ENCODE data around the gene GPR137.

GPR137 gene

DNA sequence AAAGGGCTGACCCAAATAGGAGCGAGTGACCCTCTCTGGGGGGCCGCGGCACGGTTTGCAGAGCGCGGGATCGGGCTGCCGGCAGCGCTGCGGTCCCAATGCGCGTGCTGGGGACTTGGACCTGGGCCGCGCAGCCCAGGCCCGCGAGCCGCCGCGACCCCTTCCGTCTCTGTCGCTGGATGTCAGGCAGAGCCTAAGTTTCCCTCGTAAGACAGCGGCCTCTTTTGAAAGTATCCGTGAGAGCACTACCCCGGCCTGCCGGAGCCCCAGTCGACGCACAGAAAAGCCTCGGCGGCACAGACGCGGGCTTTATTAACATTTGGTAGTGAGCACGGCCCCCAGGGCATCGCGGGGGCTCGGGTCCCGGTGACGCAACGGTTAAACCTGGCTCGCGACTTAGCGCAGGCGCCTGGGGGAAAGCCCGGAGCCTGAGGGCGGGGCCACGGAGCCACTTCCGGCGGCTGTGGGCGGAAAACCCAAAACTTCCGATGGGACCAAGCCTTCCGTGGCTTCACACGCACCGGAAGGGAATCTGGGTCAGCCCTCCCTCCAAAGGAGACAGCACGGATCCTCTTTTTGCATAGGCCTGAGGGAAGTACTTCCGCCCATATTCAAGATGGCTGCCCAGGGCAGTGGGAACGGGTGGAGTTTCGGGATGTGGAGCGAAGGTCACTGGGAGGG, 16.0 kb upstream of the GPR137 start:
- peak; percentile 100 for DNase-seq (ENCODE audit: low read depth)
- TF ChIP-seq, protein P1, sequence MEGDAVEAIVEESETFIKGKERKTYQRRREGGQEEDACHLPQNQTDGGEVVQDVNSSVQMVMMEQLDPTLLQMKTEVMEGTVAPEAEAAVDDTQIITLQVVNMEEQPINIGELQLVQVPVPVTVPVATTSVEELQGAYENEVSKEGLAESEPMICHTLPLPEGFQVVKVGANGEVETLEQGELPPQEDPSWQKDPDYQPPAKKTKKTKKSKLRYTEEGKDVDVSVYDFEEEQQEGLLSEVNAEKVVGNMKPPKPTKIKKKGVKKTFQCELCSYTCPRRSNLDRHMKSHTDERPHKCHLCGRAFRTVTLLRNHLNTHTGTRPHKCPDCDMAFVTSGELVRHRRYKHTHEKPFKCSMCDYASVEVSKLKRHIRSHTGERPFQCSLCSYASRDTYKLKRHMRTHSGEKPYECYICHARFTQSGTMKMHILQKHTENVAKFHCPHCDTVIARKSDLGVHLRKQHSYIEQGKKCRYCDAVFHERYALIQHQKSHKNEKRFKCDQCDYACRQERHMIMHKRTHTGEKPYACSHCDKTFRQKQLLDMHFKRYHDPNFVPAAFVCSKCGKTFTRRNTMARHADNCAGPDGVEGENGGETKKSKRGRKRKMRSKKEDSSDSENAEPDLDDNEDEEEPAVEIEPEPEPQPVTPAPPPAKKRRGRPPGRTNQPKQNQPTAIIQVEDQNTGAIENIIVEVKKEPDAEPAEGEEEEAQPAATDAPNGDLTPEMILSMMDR (IDR thresholded peaks at IDR 0.05; ENCODE audit: insufficient read depth, low read depth, low read length, missing control alignments), result no peak
- H3K4me3 ChIP-seq (ENCODE audit: low read depth, low read length), result peak overlapping the region; percentile 55

DNA sequence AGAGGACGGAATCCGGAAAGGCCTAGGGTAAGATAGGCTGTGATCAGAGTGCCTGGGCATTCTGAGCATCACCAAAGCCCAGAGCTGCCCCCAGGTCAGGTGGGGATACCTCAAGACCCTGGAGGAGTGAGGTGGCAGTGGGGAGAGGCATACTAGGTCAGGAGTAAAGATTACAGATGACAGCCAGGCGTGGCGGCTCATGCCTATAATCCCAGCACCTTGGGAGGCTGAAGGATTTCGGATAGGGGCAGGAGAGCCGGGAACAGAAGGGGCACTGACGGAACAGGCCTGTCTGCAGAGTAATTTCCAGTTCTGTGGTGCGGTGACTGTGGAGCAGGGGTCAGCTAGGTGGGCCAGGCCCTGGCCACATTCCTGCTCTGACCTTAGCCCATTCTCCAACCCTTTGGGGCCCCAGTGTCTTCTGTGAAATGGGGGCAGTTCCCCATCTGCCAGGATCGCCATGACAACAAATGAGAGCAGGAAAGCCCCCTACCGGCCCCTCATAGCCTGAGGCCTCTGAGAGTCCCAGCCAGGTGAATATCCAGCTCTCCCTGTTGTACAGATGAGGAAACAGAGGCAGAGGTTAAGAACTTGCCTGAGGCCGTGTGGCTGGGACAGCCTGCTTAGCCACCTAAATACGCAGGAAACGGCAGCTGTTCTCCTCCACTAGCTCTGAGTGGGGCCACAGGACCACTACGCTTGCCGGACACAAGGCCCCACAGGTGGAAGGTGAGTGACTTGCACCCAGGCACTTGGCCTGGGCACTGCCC, 10.4 kb upstream of the GPR137 start:
- no peak for DNase-seq (ENCODE audit: low read depth)
- no peak overlapping the region for H3K4me3 ChIP-seq (ENCODE audit: low read depth, low read length)
- TF ChIP-seq, protein P1 (IDR thresholded peaks at IDR 0.05; ENCODE audit: insufficient read depth, low read depth, low read length, missing control alignments), result no peak

DNA sequence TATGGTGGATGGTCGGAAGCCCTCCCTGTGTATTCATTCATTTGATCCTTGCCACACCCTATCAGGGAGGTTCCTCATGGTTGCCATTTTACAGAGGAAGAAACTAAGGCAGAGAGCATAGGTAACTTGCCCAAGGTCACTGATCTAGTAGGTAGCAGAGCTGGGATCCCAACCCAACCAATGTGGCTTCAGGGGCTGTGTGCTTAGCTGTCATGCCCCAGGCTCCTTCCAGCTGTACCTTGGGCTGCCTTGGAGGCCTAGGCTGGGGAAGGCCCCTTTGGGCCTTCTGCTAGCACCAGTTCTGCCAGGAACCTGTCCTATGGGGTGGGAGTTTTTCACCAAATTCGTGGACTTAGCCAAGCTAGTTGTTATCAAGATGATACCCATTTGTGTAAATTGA, 9.8 kb upstream of the GPR137 start:
- TF ChIP-seq, protein P1 (IDR thresholded peaks at IDR 0.05; ENCODE audit: insufficient read depth, low read depth, low read length, missing control alignments), result no peak
- H3K4me3 ChIP-seq (ENCODE audit: low read depth, low read length), result no peak overlapping the region
- DNase-seq (ENCODE audit: low read depth), result no peak

DNA sequence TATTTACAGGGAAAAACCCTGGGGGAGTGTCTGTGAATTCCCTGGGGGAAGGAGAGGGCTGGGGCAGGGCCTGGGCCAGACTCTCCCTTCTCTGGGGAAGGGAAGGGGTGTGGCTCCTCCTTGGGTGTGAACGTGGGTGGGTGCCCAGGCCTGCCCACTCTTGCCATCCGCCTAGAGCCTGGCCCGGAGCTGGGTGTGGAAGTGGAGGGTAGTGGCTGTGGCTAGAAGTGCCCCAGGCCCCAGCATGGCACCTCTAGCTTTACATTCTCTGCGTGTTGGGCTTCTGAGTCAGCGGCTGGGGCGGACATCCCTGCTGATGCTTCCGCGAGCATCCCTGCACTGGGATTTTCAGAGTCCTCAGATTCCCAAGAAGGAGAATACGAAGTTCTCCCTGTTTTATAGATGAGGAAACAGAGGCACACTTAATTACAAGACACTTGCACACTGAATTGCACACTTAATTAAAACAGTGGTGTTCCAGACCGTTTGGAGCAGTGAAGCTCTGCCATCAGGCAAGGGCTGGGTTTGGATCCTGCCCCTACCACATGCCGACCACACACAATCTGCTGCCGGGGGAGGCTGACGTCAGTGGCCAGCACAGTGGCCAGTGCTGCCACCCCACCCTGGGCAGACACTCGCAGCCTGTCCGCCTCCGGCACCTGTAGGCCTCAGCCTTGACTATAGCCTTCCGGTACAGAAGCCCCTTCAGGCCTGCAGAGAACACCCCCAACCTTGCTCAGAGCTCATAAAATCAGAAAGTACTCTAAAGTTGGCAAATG, 8.8 kb upstream of the GPR137 start:
- DNase-seq (ENCODE audit: low read depth), result no peak
- H3K4me3 ChIP-seq (ENCODE audit: low read depth, low read length), result no peak overlapping the region
- TF ChIP-seq, protein P1 (IDR thresholded peaks at IDR 0.05; ENCODE audit: insufficient read depth, low read depth, low read length, missing control alignments), result no peak

DNA sequence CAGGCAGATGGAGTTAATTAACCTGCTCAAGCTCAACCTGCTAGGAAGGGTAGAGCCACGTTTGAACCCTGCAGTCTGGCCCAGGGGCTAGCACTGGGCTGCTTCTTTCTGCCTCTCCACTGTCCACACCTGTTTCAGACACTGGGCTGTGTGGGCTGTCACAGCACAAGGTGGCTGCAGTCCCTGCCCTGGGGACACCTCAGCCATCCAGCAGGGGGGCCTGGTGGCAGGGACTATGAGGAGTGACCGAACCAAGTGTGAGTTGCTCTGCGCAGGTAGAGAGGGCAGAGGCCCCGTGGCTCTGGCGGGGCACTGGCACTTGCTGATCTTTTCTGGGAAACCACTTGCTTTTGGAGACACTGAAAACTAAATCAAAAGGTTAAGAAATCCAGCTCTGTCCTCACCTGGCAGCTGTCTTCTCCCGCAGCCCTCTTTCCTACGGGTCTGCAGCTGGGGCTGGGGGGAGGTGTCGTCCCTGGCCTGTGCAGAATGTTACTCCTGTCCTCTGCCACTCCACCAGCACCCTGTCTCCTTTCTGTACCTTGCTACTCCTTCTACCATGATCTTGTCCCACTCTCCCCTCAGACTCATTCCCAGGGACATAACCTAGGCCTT, 7.0 kb upstream of the GPR137 start:
- H3K4me3 ChIP-seq (ENCODE audit: low read depth, low read length), result no peak overlapping the region
- TF ChIP-seq, protein P1 (IDR thresholded peaks at IDR 0.05; ENCODE audit: insufficient read depth, low read depth, low read length, missing control alignments), result no peak
- DNase-seq (ENCODE audit: low read depth), result no peak

DNA sequence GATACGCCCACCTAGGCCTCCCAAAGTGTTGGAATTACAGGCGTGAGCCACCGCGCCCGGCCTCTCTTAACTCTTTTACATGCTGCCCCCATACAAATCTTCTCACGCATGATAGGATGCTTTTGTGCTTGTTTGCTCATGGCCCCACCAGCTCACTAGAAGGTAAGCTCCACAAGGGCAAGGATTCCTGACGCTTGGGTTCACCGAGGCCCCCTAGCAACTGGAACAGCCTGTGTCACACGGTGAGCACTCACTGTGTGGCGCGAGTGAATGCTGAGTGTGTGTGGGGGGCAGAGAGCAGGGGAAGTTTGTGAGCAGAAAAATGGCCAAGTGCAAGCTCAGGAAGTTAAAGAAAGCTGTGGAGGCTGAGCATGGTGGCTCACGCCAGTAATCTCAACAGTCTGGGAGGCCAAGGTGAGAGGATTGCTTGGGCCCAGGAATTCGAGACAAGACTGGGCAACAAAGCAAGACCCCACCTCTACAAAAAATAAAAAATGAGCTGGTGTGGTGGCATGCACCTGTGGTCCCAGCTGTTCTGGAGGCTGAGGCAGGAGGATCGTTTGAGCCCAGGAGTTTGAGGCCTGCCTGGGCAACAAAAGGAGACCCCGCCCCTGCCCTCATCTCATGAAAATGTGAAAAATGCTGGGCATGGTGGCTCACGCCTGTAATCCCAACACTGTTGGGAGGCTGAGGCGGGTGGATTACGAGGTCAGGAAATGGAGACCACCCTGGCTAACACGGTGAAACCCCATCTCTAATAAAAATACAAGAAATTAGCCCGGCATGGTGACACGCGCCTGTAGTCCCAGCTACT, 3.5 kb upstream of the GPR137 start:
- TF ChIP-seq, protein P1 (IDR thresholded peaks at IDR 0.05; ENCODE audit: insufficient read depth, low read depth, low read length, missing control alignments), result no peak
- no peak for DNase-seq (ENCODE audit: low read depth)
- no peak overlapping the region for H3K4me3 ChIP-seq (ENCODE audit: low read depth, low read length)

Measured in GM12865 (cell line).